Astrocyte (in vitro differentiated cells and primary cell): Measurements from ENCODE around the gene IMMP2L. TPM values are rescaled to one million over a fixed set of nuclear protein-coding genes. Genes with fewer than 3 reads are reported as not detected.

Experiments used
- DNase-seq: peaks from one replicate; pipeline ENCODE4 v3.0.0-alpha.2; 2010; ENCODE audit warnings: low read depth
- FAIRE-seq: peaks from 2 replicates; lab custom pipeline; 2011; peaks lifted over from hg19 to GRCh38; lab: Jason Lieb, UNC
- H2AFZ ChIP-seq: 2 replicates; pipeline ENCODE4 v1.6.0; 2012; ENCODE audit warnings: low read depth, low read length, inconsistent platforms
- H3K27ac ChIP-seq: 2 replicates; pipeline ENCODE4 v1.5.1; 2011; ENCODE audit warnings: low read depth, low read length, inconsistent platforms
- H3K27me3 ChIP-seq: 2 replicates; pipeline ENCODE4 v1.6.0; 2011; ENCODE audit warnings: low read length, inconsistent platforms; ENCODE audit not compliant: insufficient read depth
- H3K36me3 ChIP-seq: 2 replicates; pipeline ENCODE4 v1.5.1; 2011; ENCODE audit warnings: low read length, inconsistent platforms; ENCODE audit not compliant: insufficient read depth
- H3K4me1 ChIP-seq: 2 replicates; pipeline ENCODE4 v1.5.1; 2011; ENCODE audit warnings: low read length, inconsistent platforms; ENCODE audit not compliant: insufficient read depth
- H3K4me2 ChIP-seq: 2 replicates; pipeline ENCODE4 v1.6.0; 2012; ENCODE audit warnings: low read length, inconsistent platforms
- H3K4me3 ChIP-seq: 2 replicates; pipeline ENCODE4 v1.5.1; 2011; ENCODE audit warnings: low read depth, mild to moderate bottlenecking, low read length, inconsistent platforms; ENCODE audit not compliant: insufficient read depth
- H3K79me2 ChIP-seq: 2 replicates; pipeline ENCODE4 v1.6.0; 2012; ENCODE audit warnings: mild to moderate bottlenecking, low read length, inconsistent platforms; ENCODE audit not compliant: insufficient read depth
- H3K9ac ChIP-seq: 2 replicates; pipeline ENCODE4 v1.6.0; 2012; ENCODE audit warnings: mild to moderate bottlenecking, low read length, inconsistent platforms
- H3K9me3 ChIP-seq: 2 replicates; pipeline ENCODE4 v1.5.1; 2012; ENCODE audit warnings: low read depth, mild to moderate bottlenecking, low read length, inconsistent platforms; ENCODE audit not compliant: insufficient read depth
- H4K20me1 ChIP-seq: 2 replicates; pipeline ENCODE4 v1.6.0; 2012; ENCODE audit warnings: low read length, inconsistent platforms; ENCODE audit not compliant: insufficient read depth
- H3K27ac Mint-ChIP-seq: one replicate; pipeline ENCODE4 v1.8.0; 2021; ENCODE audit warnings: mild to moderate bottlenecking, mixed read lengths; ENCODE audit not compliant: unreplicated experiment
- H3K27me3 Mint-ChIP-seq: one replicate; pipeline ENCODE4 v1.8.0; 2021; ENCODE audit warnings: low read depth, mixed read lengths; ENCODE audit not compliant: unreplicated experiment
- H3K36me3 Mint-ChIP-seq: one replicate; pipeline ENCODE4 v1.8.0; 2021; ENCODE audit warnings: low read depth, mixed read lengths; ENCODE audit not compliant: unreplicated experiment
- H3K4me1 Mint-ChIP-seq: one replicate; pipeline ENCODE4 v1.8.0; 2021; ENCODE audit warnings: low read depth, mixed read lengths; ENCODE audit not compliant: unreplicated experiment
- H3K4me3 Mint-ChIP-seq: one replicate; pipeline ENCODE4 v1.8.0; 2021; ENCODE audit warnings: mild to moderate bottlenecking, moderate library complexity, mixed read lengths; ENCODE audit not compliant: unreplicated experiment
- H3K9me3 Mint-ChIP-seq: one replicate; pipeline ENCODE4 v1.8.0; 2021; ENCODE audit warnings: mild to moderate bottlenecking, mixed read lengths; ENCODE audit not compliant: unreplicated experiment
- EZH2 ChIP-seq: IDR thresholded peaks from 2 replicates; pipeline ENCODE4 v1.6.1; 2012; ENCODE audit warnings: mild to moderate bottlenecking, low read length, inconsistent platforms; ENCODE audit not compliant: insufficient read depth
- total RNA-seq: library from RNA; stranded (reverse); gene quantifications from 2 replicates; pipeline ENCODE4 v1.2.1, GENCODE V29; 2021
- TF ChIP-seq, protein P1 (sequence below): IDR thresholded peaks from 2 replicates; pipeline ENCODE4 v1.5.1; 2011; ENCODE audit warnings: low read depth, mild to moderate bottlenecking, inconsistent platforms, low read length, moderate library complexity; ENCODE audit not compliant: insufficient read depth

Gene IMMP2L
- total RNA-seq, 1 donor from 2014 or later = 13.8 TPM

DNA sequence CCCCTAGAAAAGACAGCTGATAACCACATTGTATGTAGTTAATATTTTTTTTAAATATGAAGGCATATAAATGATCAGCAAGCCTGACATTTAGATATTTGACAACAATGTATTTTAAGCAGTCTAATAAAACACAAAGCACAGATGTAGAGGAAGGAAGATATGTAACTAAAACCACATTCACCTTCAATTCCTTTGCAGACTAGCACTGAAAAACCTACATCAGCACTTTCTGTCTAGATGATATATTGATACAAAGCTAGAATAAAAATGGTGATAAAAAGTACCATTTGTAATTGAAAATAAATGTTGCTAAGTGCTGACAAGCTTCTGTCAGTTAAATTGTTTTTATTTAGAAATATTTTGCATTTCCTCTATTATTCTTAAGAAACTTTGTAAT is 153.6 kb downstream of the IMMP2L start:
- no peak overlapping the region for H3K4me2 ChIP-seq
- no peak overlapping the region for H2AFZ ChIP-seq
- no peaks in the 10 kb centered on the region for H3K9me3 ChIP-seq
- H3K9ac ChIP-seq = no peak overlapping the region
- no peak overlapping the region for H3K4me3 ChIP-seq
- no peak for DNase-seq
- no peaks in the 10 kb centered on the region for H3K27me3 ChIP-seq
- TF ChIP-seq, protein P1, sequence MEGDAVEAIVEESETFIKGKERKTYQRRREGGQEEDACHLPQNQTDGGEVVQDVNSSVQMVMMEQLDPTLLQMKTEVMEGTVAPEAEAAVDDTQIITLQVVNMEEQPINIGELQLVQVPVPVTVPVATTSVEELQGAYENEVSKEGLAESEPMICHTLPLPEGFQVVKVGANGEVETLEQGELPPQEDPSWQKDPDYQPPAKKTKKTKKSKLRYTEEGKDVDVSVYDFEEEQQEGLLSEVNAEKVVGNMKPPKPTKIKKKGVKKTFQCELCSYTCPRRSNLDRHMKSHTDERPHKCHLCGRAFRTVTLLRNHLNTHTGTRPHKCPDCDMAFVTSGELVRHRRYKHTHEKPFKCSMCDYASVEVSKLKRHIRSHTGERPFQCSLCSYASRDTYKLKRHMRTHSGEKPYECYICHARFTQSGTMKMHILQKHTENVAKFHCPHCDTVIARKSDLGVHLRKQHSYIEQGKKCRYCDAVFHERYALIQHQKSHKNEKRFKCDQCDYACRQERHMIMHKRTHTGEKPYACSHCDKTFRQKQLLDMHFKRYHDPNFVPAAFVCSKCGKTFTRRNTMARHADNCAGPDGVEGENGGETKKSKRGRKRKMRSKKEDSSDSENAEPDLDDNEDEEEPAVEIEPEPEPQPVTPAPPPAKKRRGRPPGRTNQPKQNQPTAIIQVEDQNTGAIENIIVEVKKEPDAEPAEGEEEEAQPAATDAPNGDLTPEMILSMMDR = no peak
- no peak for TF ChIP-seq EZH2
- no peaks in the 10 kb centered on the region for H4K20me1 ChIP-seq
- no peaks in the 10 kb centered on the region for H3K4me1 ChIP-seq
- H3K9me3 Mint-ChIP-seq = no peaks in the 10 kb centered on the region
- H3K4me3 Mint-ChIP-seq = no peak overlapping the region
- H3K27ac Mint-ChIP-seq = no peak overlapping the region
- no peaks in the 10 kb centered on the region for H3K36me3 ChIP-seq
- no peak for FAIRE-seq
- H3K27ac ChIP-seq = no peak overlapping the region
- no peaks in the 10 kb centered on the region for H3K79me2 ChIP-seq
- H3K27me3 Mint-ChIP-seq = no peaks in the 10 kb centered on the region
- H3K4me1 Mint-ChIP-seq = peaks cover 15% of the 10 kb centered on the region
- no peaks in the 10 kb centered on the region for H3K36me3 Mint-ChIP-seq

DNA sequence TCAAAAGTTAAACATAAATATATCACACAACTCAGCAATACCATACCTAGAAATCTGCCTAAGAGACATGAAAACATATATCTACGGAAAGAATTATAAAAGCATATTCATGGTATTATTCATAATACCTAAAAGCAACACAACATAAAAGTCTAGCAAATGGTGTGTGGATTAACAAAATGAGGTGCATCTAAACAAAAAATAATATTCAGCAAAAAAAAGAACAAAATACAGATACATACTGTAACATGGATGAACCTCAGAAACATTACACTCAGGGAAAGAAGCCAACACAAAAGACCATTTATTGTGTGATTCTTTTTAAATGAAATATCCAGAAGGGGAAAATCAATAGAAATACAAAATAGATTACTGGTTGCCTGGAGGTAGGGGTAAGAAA is 155.0 kb downstream of the IMMP2L start:
- H3K4me3 ChIP-seq = no peak overlapping the region
- H3K27me3 Mint-ChIP-seq = no peaks in the 10 kb centered on the region
- H3K4me1 ChIP-seq = no peaks in the 10 kb centered on the region
- H3K9me3 ChIP-seq = no peaks in the 10 kb centered on the region
- H3K36me3 Mint-ChIP-seq = no peaks in the 10 kb centered on the region
- no peaks in the 10 kb centered on the region for H3K79me2 ChIP-seq
- H3K4me3 Mint-ChIP-seq = no peak overlapping the region
- H3K27ac ChIP-seq = no peak overlapping the region
- no peak overlapping the region for H3K4me2 ChIP-seq
- no peaks in the 10 kb centered on the region for H3K27me3 ChIP-seq
- H3K36me3 ChIP-seq = no peaks in the 10 kb centered on the region
- H3K27ac Mint-ChIP-seq = no peak overlapping the region
- no peaks in the 10 kb centered on the region for H3K9me3 Mint-ChIP-seq
- DNase-seq = no peak
- TF ChIP-seq, protein P1 = no peak
- TF ChIP-seq EZH2 = no peak
- H2AFZ ChIP-seq = no peak overlapping the region
- no peak for FAIRE-seq
- H3K9ac ChIP-seq = no peak overlapping the region
- H4K20me1 ChIP-seq = no peaks in the 10 kb centered on the region
- H3K4me1 Mint-ChIP-seq = peaks cover 15% of the 10 kb centered on the region

DNA sequence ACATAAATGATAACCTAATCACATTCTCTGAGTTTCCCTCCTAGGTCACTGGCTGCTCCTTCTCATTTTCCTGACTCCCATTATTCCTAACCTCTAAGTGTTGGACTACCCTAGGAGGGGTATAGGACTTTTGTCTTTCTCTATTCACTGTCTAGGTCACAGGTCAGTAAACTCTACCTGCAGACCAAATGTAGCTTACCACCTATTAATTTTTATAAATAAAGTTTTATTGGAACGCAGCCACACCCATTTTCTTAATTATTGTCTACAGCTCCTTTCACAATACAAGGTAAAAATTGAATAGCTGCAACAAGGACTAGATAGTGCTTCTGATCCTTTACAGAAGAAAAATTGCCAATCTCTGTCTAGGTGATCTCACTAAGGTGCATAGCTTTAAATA is 156.7 kb downstream of the IMMP2L start:
- no peak overlapping the region for H3K4me2 ChIP-seq
- H3K4me1 Mint-ChIP-seq = peaks cover 17% of the 10 kb centered on the region
- TF ChIP-seq, protein P1 = no peak
- TF ChIP-seq EZH2 = no peak

More for the DNA sequence above, 156.7 kb downstream of the IMMP2L start:
- Histone ChIP-seq H2AFZ (no peak overlapping the region), H3K4me1 (no peaks in the 10 kb centered on the region), H3K27ac (no peak overlapping the region), H3K36me3 (no peaks in the 10 kb centered on the region), H3K4me3 (no peak overlapping the region), H3K9me3 (no peaks in the 10 kb centered on the region), H4K20me1 (no peaks in the 10 kb centered on the region), H3K79me2 (no peaks in the 10 kb centered on the region), H3K9ac (no peak overlapping the region), H3K27me3 (no peaks in the 10 kb centered on the region)
- no peaks in the 10 kb centered on the region for H3K27me3 Mint-ChIP-seq
- no peak overlapping the region for H3K27ac Mint-ChIP-seq
- no peak for FAIRE-seq
- H3K9me3 Mint-ChIP-seq = no peaks in the 10 kb centered on the region
- no peaks in the 10 kb centered on the region for H3K36me3 Mint-ChIP-seq
- no peak overlapping the region for H3K4me3 Mint-ChIP-seq
- DNase-seq = no peak
